Loucy (cell line): ENCODE measurements around the gene CDKN2C.
A peak's percentile ranks its signal among the peaks of the same experiment; 100 is the strongest.

ENCODE experiments used
- H2AFZ ChIP-seq: fragments of 200-600 bp; sonication (generic); 2 replicates; pipeline ENCODE4 v1.6.0; 2016; ENCODE audit warnings: antibody characterized with exemption, mild to moderate bottlenecking, low read length, moderate library complexity
- H3F3A ChIP-seq: fragments of 200-600 bp; 2 replicates; pipeline ENCODE4 v1.6.0; 2016; ENCODE audit warnings: antibody characterized with exemption, low read depth, mild to moderate bottlenecking
- H3K27me3 ChIP-seq: fragments of 200-600 bp; sonication (generic); 2 replicates; pipeline ENCODE4 v1.6.1; 2014; ENCODE audit warnings: low read length, mild to moderate bottlenecking; ENCODE audit not compliant: insufficient read depth, poor library complexity, severe bottlenecking
- H3K36me3 ChIP-seq: fragments of 200-600 bp; sonication (generic); 2 replicates; pipeline ENCODE4 v1.6.1; 2016; ENCODE audit warnings: low read length; ENCODE audit not compliant: insufficient read depth
- H3K4me1 ChIP-seq: fragments of 200-600 bp; sonication (generic); 2 replicates; pipeline ENCODE4 v1.5.1; 2014; ENCODE audit warnings: low read length, mild to moderate bottlenecking; ENCODE audit not compliant: insufficient read depth, poor library complexity, severe bottlenecking
- H3K4me2 ChIP-seq: fragments of 200-600 bp; sonication (generic); 2 replicates; pipeline ENCODE4 v1.6.0; 2014; ENCODE audit warnings: antibody characterized with exemption, low read length, low read depth, mild to moderate bottlenecking; ENCODE audit not compliant: poor library complexity, severe bottlenecking
- H3K4me3 ChIP-seq: fragments of 200-600 bp; sonication (generic); 2 replicates; pipeline ENCODE4 v1.5.1; 2014; ENCODE audit warnings: low read length, mild to moderate bottlenecking, mixed read lengths; ENCODE audit not compliant: poor library complexity, severe bottlenecking
- H3K79me2 ChIP-seq: fragments of 200-600 bp; sonication (generic); 2 replicates; pipeline ENCODE4 v1.6.1; 2014; ENCODE audit warnings: low read length; ENCODE audit not compliant: insufficient read depth
- H3K9ac ChIP-seq: fragments of 200-600 bp; sonication (generic); 2 replicates; pipeline ENCODE4 v1.6.0; 2014; ENCODE audit warnings: mild to moderate bottlenecking, low read depth, low read length, moderate library complexity; ENCODE audit not compliant: poor library complexity, severe bottlenecking
- H3K9me2 ChIP-seq: fragments of 200-600 bp; sonication (generic); replicated peaks from 2 replicates; pipeline ENCODE4 v1.6.1; 2016; ENCODE audit warnings: low read depth, low read length, mixed read lengths
- H3K9me3 ChIP-seq: fragments of 200-600 bp; sonication (generic); 2 replicates; pipeline ENCODE4 v1.6.1; 2014; ENCODE audit warnings: mild to moderate bottlenecking, antibody characterized with exemption, low read length, low read depth; ENCODE audit not compliant: insufficient read depth
- H4K20me1 ChIP-seq: fragments of 200-600 bp; sonication (generic); 2 replicates; pipeline ENCODE4 v1.6.0; 2014; ENCODE audit warnings: antibody characterized with exemption, low read length, mild to moderate bottlenecking; ENCODE audit not compliant: insufficient read depth, poor library complexity, severe bottlenecking
- EZH2phosphoT487 ChIP-seq: fragments of 200-600 bp; IDR thresholded peaks from 2 replicates; pipeline ENCODE4 v1.6.1; 2018; ENCODE audit warnings: antibody characterized with exemption, mild to moderate bottlenecking, moderate library complexity, borderline replicate concordance
- TF ChIP-seq, protein P1 (sequence below): fragments of 200-600 bp; sonication (generic); conservative IDR thresholded peaks from 2 replicates; pipeline ENCODE4 v1.5.1; 2014; ENCODE audit warnings: mild to moderate bottlenecking, antibody characterized with exemption, low read length

CDKN2C gene

DNA sequence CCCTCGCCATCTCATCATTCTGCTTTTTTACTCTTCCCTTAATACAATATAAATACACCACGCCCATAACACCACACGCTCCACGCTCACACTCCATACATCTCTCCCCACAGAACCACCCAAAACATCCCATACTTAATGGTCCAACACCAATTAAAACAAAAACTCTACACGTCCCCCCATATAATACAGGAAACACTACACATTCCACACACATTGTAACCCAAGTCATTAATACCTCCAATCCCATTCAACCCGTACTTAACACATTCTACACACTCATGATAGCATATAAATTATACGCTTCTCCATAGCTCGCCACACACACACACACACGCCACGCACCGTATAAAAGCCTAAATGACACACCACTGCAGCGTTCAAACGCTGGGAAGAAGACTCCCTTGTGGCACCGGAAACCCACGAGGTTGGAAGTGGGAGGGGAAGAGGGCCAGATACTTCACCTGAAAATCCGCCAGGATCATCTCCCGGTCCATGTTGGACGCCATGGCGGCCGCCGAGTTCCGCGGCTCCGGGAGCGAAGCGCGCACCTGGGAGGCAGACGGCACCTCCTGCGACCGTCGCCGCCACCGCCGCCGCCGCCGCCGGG lies 10.6 kb upstream of the CDKN2C start:
- no peaks in the 10 kb centered on the region for H3K9me3 ChIP-seq
- peaks cover 76% of the 10 kb centered on the region for H3K79me2 ChIP-seq
- no peaks in the 10 kb centered on the region for H3K27me3 ChIP-seq
- H3F3A ChIP-seq, result no peaks in the 10 kb centered on the region
- H3K4me3 ChIP-seq, result peak overlapping the region; percentile 97
- H3K9me2 ChIP-seq, result no peaks in the 10 kb centered on the region
- H3K4me2 ChIP-seq, result peak overlapping the region; percentile 96
- H2AFZ ChIP-seq, result peak overlapping the region; percentile 66; the same call in 1 of the 2 replicates
- H3K4me1 ChIP-seq, result peaks cover 41% of the 10 kb centered on the region
- peaks cover 31% of the 10 kb centered on the region for H4K20me1 ChIP-seq
- TF ChIP-seq, protein P1, sequence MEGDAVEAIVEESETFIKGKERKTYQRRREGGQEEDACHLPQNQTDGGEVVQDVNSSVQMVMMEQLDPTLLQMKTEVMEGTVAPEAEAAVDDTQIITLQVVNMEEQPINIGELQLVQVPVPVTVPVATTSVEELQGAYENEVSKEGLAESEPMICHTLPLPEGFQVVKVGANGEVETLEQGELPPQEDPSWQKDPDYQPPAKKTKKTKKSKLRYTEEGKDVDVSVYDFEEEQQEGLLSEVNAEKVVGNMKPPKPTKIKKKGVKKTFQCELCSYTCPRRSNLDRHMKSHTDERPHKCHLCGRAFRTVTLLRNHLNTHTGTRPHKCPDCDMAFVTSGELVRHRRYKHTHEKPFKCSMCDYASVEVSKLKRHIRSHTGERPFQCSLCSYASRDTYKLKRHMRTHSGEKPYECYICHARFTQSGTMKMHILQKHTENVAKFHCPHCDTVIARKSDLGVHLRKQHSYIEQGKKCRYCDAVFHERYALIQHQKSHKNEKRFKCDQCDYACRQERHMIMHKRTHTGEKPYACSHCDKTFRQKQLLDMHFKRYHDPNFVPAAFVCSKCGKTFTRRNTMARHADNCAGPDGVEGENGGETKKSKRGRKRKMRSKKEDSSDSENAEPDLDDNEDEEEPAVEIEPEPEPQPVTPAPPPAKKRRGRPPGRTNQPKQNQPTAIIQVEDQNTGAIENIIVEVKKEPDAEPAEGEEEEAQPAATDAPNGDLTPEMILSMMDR, result no peak
- no peak for TF ChIP-seq EZH2phosphoT487
- no peaks in the 10 kb centered on the region for H3K36me3 ChIP-seq
- H3K9ac ChIP-seq, result peak overlapping the region; percentile 90

DNA sequence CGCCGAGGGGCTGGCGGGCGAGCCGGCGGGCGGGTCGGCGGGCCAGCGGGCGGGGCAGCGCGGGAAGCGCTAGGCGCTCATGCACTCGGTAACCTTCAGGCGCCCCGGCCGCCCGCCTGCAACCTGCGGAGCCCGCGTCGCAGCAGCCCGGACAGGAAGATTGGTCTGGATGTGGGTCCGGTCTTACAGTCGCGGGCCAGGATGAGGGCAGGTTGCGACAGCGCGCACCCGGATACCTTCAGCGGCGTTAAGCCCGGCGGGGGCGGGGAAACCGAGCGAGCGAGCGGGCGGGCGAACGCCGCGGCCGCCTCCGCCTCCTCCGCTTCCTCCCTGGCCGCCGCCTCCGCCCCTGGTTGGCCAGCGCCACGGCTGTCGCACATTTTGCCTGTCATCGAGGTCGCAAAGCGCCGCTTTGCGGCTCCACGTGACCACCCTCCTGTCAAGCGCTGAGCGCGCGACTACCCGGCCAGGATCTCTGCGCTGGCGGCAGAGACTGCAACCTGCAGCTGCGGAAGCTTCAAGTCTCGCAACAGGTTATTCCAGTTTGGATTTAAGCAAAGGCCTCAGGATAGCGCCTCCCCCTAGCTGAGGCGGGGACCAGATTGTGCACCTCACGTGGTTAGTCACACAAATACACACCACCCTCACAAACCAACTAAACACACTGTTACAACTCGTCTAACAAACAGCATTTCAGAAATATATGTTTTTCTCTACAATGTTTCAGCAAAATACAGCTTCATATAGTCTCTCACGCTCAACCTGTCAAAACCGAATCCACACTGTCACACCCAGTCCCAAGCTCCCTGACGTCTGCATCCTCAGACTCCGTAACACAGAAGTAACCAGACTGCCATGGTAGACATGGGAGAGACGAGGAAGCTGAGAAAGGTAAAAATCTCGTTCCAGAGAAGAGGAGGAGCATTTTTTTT lies 9.9 kb upstream of the CDKN2C start, which contains the start of gene FAF1:
Gene FAF1 (minus strand): TSS at position 355 of the 932 bp plus-strand sequence. CDS start 456 bp downstream, outside the sequence.
- no peaks in the 10 kb centered on the region for H3K9me2 ChIP-seq
- H3K4me2 ChIP-seq, result peak within 1 kb of the TSS; percentile 99
- no peaks in the 10 kb centered on the region for H3F3A ChIP-seq
- peak within 1 kb of the TSS; percentile 97 for H3K4me3 ChIP-seq
- H4K20me1 ChIP-seq, result peaks cover 29% of the 10 kb centered on the region
- H3K9me3 ChIP-seq, result no peaks in the 10 kb centered on the region
- H3K27me3 ChIP-seq, result no peaks in the 10 kb centered on the region
- TF ChIP-seq EZH2phosphoT487, result no peak
- TF ChIP-seq, protein P1, result no peak; the same call in 1 of the 2 replicates
- peak within 1 kb of the TSS; percentile 86 for H2AFZ ChIP-seq
- H3K9ac ChIP-seq, result peak within 1 kb of the TSS; percentile 90
- H3K36me3 ChIP-seq, result no peaks in the 10 kb centered on the region
- H3K79me2 ChIP-seq, result peaks cover 76% of the 10 kb centered on the region
- peaks cover 34% of the 10 kb centered on the region for H3K4me1 ChIP-seq

GRCh38 chr1:50964863-50965262 lies 5.2 kb upstream of the CDKN2C start:
- Histone ChIP-seq H3K27me3 (peaks cover 13% of the 10 kb centered on the region), H3K9me2 (no peaks in the 10 kb centered on the region), H4K20me1 (peaks cover 10% of the 10 kb centered on the region), H3K36me3 (no peaks in the 10 kb centered on the region), H3K4me3 (no peak overlapping the region), H2AFZ (no peak overlapping the region), H3K9ac (no peak overlapping the region), H3F3A (no peaks in the 10 kb centered on the region), H3K4me1 (peaks cover 12% of the 10 kb centered on the region), H3K79me2 (peaks cover 77% of the 10 kb centered on the region), H3K4me2 (no peak overlapping the region), H3K9me3 (no peaks in the 10 kb centered on the region)
- no peak for TF ChIP-seq EZH2phosphoT487
- TF ChIP-seq, protein P1, result no peak
